ENCODE measurements around the gene MOK. TPM values are rescaled to one million over a fixed set of nuclear protein-coding genes. Genes with fewer than 3 reads are reported as not detected.

The MOK gene
- total RNA-seq, 1 donor from 2014 or later: 17.6 TPM

DNA sequence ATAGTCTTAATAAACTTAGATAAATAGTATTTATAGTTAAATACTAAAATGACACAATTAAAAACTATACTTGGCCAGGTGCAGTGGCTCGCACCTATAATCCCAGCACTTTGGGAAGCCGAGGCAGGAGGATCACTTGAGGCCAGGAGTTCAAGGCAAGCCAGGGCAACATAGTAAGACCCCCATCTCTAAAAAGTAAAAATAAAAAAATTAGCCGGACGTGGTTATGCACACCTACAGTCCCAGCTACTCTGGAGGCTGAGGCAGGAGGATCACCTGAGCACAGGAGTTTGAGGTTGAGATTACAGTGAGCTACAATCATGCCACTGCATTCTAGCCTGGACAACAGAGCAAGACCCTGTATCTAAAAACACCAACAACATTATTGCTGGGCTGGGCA is 41.7 kb upstream of the MOK start:
- intact Hi-C loops (cut with DNase I): no loop called here
- Histone ChIP-seq H3K27me3 (no peaks in the 10 kb centered on the region), H3K27ac (no peak overlapping the region), H3K9me3 (no peaks in the 10 kb centered on the region), H3K36me3 (peaks cover 69 to 78% of the 10 kb centered on the region in 2 donors), H3K4me3 (no peak overlapping the region), H3K4me1 (no peaks in the 10 kb centered on the region)
- TF ChIP-seq CTCF (IDR thresholded peaks at IDR 0.05): no peak
- no peak for DNase-seq (ENCODE audit: low spot score in 2 of 2)

DNA sequence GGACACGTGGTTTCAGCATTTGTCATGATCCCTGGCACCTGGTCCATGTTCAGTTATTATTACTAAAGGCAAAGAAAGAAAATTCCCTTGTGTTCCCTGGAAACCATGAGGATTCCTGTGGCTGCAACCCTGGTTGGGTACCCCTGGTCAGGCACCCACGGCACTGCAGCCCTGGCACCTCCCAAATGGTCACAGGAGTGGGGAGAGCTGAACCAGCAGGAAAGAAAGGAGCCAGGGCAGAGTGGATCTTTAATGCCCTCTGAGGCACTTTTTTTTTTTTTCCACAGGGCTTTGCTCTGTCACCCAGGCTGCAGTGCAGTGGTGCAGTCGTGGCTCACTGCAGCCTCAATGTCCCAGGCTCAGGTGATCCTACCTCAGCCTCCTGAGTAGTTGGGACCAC is 40.3 kb upstream of the MOK start:
- Histone ChIP-seq H3K4me3 (no peak overlapping the region), H3K36me3 (peaks cover 73 to 92% of the 10 kb centered on the region in 2 donors), H3K9me3 (no peaks in the 10 kb centered on the region), H3K27me3 (no peaks in the 10 kb centered on the region), H3K27ac (no peak overlapping the region), H3K4me1 (no peaks in the 10 kb centered on the region)
- DNase-seq (ENCODE audit: low spot score in 2 of 2): no peak
- TF ChIP-seq CTCF (IDR thresholded peaks at IDR 0.05): no peak
- intact Hi-C loops (cut with DNase I): no loop called here

DNA sequence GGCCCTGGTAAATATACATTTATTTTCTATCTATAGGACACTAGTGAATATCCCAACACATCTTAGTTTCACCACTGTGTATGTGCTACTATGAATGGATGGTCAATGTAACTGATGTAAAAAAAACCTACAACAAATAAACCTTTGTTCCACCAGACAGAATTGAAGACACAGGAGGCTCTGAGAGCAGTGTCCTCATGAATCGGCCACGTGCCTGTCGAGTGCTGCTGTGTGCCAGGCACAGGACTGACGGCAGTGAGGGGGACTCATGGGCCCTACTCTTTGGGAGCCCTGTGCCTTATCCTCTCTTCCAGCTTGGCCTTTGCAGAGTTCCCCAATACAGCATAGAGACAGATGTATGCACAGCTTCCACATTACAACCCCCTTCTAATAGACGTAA is 39.5 kb upstream of the MOK start:
- intact Hi-C loops (cut with DNase I): no loop called here

GRCh38 chr14:102344084-102344483 is 39.1 kb upstream of the MOK start:
- no peak for DNase-seq (ENCODE audit: low spot score in 2 of 2)
- no peak overlapping the region for H3K27ac ChIP-seq
- no peaks in the 10 kb centered on the region for H3K4me1 ChIP-seq
- H3K9me3 ChIP-seq: no peaks in the 10 kb centered on the region
- no peaks in the 10 kb centered on the region for H3K27me3 ChIP-seq
- no peak for TF ChIP-seq CTCF (IDR thresholded peaks at IDR 0.05)
- H3K4me3 ChIP-seq: no peak overlapping the region
- intact Hi-C loops (cut with DNase I): no loop called here
- H3K36me3 ChIP-seq: peaks cover 66 to 89% of the 10 kb centered on the region in 2 donors

More for the DNA sequence above, 39.5 kb upstream of the MOK start:
- Histone ChIP-seq H3K36me3 (peaks cover 70 to 89% of the 10 kb centered on the region in 2 donors), H3K9me3 (no peaks in the 10 kb centered on the region), H3K27me3 (no peaks in the 10 kb centered on the region), H3K4me3 (no peak overlapping the region), H3K27ac (no peak overlapping the region), H3K4me1 (no peaks in the 10 kb centered on the region)
- no peak for TF ChIP-seq CTCF (IDR thresholded peaks at IDR 0.05)
- no peak for DNase-seq (ENCODE audit: low spot score in 2 of 2)

DNA sequence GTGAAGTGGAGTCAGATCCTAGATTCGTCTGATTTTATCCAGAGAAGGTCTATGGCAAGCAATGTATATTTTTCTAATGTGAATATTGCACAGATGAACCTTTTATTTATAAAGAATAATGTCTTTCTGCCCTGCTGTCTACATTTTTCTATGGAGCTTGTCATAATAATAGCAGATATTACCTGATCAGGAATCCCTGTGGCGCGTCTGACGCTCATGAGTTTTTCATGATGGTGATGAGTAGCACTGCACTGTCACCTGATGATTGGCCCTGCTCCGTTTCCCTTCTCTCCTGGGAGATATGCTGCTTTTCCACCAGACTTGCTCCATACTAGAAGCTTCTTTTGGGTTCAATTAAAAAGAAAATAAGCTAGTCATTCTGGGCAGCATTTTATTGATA is 37.3 kb upstream of the MOK start:
- Histone ChIP-seq H3K9me3 (no peaks in the 10 kb centered on the region), H3K27ac (no peak overlapping the region), H3K36me3 (peaks cover 56 to 81% of the 10 kb centered on the region in 2 donors), H3K4me1 (no peaks in the 10 kb centered on the region), H3K27me3 (no peaks in the 10 kb centered on the region), H3K4me3 (no peak overlapping the region)
- intact Hi-C loops (cut with DNase I): no loop called here
- TF ChIP-seq CTCF (IDR thresholded peaks at IDR 0.05): no peak
- DNase-seq (ENCODE audit: low spot score in 2 of 2): no peak

GRCh38 chr14:102341566-102341965 is 36.6 kb upstream of the MOK start:
- H3K4me1 ChIP-seq: no peaks in the 10 kb centered on the region
- H3K9me3 ChIP-seq: no peaks in the 10 kb centered on the region
- H3K27me3 ChIP-seq: no peaks in the 10 kb centered on the region
- no peak for TF ChIP-seq CTCF (IDR thresholded peaks at IDR 0.05)
- DNase-seq (ENCODE audit: low spot score in 2 of 2): no peak
- H3K36me3 ChIP-seq: peaks cover 50 to 79% of the 10 kb centered on the region in 2 donors
- intact Hi-C loops (cut with DNase I): no loop called here
- H3K4me3 ChIP-seq: no peak overlapping the region
- H3K27ac ChIP-seq: no peak overlapping the region
